GM19240 (cell line): Measurements from ENCODE around the gene FARP1.
A peak's percentile ranks its signal among the peaks of the same experiment; 100 is the strongest.

Experiments used
- DNase-seq: peaks from one replicate; pipeline ENCODE4 v3.0.0; 2011; ENCODE audit warnings: low spot score; ENCODE audit not compliant: insufficient read length

Gene FARP1

DNA sequence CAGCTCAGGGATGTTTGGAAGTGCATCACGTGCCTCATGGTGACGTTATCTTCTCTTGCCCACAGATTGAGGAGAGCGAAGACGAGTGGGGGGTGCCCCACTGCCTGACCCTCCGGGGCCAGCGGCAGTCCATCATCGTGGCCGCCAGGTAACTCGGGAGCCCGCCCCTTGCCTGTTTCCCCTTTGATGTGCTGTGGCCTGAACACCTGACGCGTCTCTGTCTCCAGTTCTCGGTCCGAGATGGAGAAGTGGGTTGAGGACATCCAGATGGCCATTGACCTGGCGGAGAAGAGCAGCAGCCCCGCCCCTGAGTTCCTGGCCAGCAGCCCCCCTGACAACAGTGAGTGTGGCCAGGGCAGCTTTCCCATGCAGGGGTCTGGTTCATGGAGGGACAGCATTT, 297.0 kb downstream of the FARP1 start:
- DNase-seq, result no peak

DNA sequence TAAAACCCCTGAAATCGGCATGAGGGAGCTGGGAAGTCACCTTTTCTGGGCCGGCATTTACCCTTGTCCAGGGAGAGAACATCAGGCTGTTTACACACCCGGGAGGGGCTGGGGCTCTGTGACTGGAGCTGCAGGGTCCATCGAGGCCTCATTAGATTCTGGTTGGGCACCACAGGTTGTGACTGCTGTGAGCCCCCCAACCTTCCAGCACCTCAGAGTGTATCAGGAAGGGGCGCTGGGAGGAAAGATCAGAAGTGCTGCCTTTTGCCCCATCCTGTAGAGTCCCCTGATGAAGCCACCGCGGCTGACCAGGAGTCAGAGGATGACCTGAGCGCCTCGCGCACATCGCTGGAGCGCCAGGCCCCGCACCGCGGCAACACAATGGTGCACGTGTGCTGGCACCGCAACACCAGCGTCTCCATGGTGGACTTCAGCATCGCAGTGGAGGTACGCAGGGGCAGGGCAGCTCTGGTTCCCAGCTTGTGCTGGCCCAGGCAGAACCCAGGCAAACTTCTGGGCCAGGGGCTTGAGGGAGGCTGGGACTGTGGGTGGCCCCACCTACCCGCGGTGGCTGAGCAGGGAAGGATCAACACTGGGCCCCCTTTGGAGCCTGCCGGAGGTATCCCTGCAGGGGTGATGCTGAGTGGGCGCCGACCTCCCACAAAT, 297.6 kb downstream of the FARP1 start:
- no peak for DNase-seq

DNA sequence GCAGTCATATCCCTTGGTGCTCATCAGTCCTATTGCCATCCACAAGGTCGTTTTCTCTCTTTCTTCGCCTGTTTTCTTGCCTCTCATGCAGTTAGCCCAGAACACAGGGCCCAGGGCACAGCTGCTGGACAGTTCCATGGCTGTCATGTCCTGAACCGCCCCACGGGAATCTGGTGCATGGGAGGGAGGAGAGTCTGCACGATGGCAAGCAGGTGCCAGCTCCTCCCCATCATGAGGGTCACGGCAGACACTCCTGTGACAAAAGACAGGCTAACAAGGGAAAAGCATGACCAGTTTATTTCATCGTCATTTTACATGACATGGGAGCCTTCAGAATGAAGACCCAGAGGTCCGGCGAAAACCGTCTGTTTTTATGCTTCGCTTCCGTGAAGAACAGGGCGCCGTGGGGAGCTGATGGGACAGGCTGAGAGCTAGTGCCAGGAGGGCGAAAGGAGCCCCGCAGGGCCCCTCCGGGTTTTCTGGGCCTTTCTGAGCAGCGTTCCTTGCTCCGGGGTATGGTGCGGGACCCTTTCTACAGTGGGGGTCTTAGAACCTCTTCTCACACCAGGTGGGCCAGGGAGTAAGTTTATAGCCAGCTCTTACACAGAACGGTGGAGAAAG, 298.3 kb downstream of the FARP1 start:
- no peak for DNase-seq

DNA sequence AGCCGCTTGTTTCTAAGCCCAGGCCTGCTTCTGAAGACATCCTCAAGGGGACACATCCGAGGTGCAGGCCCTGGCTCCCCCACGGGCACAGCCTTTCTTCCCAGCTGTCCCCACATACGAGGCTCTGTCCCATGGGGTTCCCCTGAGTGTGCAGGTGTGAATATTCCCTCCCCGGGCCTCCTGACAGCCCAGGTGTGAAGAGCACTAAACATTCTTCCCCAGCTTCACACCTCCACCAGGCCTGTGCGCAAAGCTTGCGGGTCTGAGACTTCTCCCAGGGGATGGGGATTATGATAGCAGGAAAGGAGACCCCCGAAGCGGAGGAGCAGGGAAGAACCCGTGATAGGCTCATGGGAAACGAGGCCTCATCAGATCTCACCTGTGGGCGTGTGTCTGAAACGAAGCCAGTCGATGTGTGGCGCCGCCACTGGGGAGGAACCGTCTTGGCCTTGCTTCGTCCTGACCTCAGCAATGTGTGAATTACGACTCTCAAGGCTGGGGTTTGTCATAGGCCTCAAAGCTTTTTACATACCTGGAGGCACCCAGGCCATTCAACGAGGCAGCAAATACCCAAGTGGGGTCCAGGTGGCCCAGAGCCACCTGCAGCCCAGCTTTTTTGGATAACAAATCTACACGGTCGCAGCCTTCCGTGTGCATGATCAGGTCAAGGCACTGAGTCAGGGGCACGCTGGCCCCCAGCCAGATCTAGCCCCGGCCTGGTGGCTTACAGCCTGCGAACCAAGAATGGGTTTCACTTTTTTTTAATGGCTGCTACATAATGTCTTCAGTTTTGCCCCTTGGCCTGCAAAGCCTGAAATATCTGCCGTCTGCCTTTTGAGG, 299.7 kb downstream of the FARP1 start:
- no peak for DNase-seq

DNA sequence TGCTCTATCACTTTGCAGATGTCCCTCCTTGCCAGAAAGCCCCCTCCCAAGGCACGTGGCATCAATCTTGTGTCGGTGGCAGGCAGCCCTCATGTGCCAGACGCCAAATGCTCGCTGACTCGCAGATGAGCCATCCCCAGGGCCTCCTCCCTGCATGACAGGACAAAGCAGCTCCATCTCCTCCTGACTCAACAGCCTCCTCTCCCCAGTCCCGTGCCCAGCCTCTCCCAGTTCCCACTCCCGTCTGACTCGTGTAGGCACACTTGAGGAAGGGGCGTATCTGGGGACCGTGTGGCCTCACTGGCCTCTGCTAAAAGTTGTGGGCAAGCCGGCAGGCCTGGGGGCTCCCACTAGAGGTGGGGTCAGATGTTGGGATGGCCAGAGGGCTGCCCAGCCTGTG, 300.4 kb downstream of the FARP1 start:
- no peak for DNase-seq

DNA sequence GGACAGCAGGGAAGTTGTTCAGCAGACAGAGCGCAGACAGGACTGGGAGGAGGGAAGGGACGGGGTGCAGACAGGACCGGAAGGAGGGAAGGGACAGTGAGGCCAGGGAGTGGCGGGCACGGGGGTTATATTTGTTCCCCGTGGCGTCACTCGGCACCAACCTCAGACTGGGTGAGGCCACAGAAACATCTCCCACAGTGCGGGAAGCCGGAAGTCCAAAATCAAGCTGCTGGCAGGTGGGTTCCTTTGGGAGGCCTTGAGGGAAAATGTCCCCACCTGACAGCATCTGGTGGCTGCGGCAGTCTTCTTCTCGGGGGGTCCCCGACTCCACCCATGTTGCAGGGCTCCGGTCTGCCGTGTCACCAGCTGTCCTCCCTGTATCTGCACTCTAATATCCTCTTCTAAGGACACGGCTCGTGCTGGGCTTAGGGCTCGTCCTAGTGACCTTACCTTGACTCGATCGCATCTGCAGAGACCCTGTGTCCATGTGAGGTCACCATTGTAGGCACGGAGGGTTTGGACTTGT, 301.0 kb downstream of the FARP1 start:
- DNase-seq, result no peak

DNA sequence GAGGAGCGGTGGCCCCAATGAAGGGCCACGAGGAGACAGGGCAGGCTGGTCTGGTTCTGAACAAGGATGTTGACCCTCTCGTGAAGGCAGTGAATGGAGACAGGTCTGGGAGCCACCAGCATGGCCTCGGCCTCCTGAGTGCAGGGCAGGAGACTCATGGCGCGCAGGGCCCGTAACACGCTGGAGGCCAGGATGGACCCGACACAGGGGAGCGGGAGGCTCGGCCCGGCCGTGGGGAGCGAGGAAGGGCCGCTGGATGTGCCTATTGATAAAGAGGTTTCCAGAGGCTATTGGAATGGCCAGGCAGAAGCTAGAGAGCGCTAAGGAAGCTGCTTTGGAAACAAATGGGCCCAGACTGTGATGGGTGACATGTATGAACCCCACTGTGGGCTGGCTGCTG, 301.5 kb downstream of the FARP1 start:
- DNase-seq, result no peak

DNA sequence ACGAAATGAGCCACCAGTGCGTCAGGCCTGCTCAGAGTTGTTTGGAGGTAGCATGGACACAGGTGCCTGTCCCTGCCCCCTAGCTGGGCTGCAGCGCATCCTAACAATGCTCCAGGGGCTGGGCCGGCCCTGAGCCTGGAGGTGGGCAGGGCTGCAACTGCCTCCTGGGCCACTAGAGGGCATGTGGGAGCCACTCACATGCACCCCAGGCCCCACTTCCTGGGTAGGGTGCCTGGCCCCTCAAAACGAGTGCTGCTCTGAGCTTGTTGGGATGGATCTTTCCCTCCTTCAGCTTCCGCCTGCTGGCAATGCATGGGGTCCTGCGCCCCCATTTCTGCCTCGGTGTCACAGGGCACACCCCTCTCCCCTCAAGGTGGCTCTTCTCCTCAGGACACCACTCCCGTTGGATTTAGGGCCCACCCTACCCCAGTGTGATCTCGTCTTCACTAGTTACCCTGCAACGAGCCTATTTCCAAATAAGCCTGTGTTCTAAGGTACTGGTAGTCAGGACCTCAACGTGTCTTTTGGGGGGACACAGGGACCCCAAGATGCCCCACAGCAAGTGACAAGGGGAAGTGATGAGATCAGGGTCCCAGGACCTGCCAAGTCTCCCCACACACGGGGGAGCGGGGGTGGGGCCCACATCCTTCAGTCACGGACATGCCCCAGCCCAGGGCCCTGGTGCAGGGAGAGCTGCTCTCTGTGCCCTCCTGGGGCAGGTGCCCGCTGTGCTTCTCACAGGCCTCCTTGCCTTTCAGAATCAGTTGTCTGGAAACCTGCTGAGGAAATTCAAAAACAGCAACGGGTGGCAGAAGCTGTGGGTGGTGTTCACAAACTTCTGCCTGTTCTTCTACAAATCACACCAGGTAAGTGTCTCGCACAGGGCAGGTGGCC, 302.7 kb downstream of the FARP1 start:
- peak; percentile 86 for DNase-seq

DNA sequence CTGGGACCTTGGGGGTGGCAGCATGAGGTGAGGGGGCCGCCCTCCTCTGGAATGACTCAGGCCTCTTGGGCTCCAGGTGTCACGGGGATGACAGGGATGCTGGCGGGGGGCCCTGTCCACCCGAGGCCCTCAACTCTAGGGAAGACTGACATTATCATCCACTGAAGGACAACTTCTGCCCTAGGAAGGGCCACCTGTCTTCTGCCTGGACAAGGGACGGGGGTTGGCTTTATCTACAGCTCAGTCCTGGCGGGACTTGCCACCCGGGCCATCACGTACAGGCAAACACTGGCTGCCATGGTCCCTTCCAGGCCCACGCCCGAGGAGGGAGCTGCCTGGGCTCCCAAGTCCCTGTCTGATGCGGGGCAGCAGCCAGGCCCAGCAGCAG, 303.3 kb downstream of the FARP1 start:
- DNase-seq, result no peak

DNA sequence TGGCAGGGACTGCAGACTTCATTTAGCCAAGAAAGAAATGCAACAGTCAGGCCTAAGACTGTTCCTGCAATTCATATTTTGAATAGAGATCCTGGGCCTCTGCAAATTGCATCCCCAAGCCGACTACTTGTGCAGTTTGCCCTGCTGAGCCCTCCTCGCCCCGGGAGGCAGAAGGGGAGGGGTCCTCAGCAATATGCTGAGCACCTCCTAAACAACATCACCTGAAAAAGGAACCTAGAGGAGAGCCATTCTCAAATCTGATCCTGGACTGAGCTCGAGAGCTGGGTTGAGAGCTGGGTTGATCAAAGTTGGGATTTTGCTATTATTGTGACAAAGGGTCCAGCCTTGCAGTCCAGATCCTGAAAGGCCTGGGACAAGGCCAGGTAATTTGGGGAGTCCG, 304.2 kb downstream of the FARP1 start:
- DNase-seq, result no peak

DNA sequence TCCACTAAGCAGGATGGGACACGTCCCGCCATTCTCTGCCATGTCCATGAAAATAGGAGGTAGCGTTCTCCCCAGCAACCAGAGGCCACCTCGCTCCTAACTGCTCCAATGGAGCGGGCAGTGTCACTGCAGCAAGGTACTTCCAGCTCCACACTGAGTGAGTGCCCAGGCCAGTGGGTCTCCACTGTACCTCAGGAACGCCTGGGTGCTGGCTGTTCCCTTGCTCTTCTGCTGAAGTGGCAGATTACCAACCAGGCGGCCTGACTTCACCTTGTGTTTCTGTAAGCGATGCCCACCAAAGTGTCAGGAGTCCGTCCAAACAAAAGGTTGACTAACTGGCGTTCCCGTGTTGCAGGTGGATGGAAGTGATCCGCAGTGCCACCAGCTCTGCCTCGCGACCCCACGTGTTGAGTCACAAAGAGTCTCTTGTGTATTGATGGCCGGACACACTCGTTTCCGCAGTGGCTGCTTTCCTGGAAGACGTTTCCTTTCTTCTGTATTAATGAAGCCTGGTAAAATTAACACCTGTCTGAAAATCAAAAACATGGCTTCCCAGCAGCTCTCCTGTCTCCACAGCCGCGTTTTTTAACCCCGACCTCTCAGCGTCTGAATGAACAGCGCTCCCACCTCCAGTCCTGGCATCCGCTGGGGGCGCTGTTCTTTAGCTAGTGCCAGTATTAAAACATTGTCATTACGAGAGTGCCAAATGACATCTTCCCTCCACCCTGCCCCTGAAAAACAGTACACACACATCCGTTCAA, 305.2 kb downstream of the FARP1 start:
- DNase-seq, result no peak

DNA sequence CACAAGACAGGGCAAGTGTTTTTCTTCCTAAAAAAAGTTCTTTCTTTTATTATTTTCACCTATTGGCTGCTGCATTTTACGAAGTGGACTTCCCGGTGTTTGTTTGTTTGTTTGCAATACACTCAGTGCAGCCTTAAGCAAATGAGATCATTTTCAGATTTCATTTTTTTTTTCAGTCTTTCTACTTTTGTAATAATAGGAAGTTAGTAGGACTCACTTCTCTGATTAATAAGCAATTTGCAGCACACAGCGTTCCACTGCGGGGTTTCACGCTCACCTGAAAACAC, 305.7 kb downstream of the FARP1 start:
- DNase-seq, result no peak

DNA sequence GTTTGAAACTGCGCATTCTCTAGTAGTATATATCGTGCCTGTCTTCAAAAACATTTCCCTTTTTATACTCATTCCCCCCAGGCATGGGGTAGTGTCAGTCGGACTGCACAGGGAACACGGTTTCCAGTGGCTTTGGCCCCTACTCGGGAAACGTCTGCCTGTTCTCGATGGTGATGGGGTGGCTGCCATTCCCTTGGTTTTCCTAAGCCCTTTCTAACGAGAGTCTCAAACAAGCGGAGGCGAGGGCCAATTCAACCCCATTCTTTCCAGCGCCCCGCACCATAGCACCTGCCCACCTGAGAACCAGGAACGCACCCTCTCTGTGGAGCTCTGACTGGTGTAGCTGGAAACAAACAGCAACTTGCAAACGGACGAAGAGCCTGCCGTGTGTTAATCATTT, 306.4 kb downstream of the FARP1 start:
- DNase-seq, result no peak

DNA sequence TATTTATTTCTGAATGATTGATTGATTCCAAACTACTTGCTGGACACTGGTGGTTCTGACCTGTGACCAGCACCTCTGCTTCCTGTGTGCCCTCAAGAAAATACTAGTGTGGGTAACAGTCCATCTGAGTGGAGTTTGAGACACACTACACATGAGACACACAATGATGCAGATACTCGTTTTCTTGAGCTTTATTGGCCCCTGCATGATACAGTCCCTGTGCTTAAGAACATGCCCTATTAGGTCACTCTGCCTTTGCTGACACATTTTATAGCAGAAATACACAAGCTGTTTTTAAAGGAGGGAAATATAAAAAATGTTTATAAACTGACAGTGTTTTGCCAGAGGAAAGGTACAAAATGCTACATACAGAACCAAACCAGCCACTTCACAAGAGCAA, 307.1 kb downstream of the FARP1 start:
- no peak for DNase-seq

DNA sequence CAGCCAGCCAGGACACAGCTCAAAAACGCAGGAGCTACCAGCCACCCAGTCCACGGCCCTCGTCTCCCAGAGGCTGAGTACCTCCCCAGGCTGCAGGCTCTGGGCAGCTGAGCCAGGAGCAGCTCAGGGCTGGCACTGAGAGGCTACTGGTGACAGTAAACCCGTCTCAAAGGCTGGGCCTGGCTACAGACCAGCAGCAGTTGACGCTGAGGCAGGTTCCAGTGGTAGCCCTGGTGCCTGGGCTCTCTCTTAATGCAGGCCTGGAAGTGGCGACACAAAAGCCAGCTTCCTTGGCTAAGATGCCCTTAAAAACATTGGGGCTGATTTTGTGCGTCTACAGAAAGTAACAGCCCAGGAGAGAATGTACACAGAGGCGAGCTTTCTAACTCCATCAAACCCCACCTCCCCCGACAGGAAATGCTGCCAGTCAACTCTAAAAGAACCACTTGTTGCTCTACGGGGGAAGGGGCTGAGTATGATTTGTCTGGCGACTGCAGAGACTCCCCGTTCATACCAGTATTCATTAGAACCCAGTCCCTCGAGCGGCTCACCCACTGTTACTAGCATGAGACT, 307.7 kb downstream of the FARP1 start:
- no peak for DNase-seq

DNA sequence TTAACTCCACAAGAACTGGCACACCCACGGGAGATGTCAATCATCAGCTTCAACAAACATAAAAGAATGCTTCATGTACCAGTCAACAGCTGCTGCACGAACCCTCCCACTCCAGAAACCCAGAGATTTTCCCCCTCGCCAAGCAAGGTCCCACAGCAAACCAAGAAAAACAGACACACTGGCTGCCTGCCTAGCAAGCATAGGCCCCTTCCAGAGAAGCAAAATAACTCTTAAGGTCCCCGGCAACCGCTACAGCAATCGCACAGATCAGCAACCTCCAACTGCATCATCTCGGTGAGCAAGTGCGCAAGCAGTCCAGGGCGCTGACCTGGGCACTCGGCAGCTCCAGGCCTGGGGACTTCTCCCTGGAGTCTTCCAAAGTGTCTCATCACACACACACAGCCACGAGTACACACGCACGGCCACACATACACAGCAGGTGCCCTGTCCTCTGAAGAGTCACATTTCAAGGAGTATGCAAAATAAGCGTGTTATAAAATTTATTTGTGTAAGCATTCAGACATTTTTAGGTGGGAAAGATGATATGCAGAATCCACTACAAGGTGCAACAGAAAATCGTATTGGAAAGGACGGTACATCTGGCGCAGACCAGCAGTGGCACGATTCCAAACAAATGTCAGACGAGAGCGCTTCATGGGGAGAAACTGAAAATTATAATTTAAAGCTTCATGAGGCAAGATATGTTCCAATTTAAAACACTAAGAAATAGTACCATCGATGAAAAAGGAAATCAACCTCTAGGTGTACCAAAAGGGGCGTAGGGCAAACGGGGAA, 309.0 kb downstream of the FARP1 start:
- DNase-seq, result no peak

DNA sequence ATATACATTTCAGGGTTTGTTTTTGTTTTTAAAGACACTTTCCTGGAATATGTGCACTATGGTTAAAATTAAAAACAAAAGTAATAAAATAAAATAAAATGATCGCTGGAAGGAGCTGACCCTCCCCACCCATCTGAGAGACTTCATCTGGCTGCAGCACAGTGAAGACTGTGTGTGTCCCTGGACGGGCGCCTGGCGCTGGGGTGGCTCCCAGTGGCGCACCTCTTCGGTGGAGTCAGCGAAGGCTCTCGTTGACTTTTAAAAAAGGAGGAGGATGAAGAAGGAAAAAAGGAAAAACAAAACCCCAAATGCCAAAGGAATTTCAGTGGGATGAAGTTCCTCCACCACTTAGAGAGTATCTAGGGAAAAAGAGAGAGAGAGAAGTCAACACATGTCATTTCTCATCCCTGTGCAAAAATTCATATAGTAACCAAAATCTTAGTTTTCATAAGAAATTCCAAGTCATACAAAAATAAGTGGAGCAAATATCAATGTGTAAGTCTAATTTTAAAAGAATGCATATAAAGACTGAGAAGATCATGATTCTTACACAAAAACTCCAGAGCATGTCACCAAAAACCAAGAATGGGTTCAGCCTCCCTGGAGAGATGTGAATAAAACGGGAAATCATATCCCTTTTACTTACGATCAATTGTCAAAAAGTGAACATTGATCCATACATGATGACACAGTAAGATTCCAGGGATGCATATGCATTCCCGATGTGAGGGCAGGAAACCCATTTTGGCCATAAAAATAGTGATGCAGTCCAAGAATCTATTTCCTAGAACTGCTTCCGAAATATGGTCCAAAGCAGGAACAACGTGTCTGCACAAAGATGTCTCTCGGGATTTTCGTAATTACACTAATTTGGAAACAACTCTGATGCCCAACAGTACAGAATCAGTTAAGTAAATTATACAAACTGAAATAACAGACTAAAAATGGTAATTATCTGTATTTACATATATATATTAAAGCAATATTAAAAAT, 310.3 kb downstream of the FARP1 start:
- DNase-seq, result no peak

DNA sequence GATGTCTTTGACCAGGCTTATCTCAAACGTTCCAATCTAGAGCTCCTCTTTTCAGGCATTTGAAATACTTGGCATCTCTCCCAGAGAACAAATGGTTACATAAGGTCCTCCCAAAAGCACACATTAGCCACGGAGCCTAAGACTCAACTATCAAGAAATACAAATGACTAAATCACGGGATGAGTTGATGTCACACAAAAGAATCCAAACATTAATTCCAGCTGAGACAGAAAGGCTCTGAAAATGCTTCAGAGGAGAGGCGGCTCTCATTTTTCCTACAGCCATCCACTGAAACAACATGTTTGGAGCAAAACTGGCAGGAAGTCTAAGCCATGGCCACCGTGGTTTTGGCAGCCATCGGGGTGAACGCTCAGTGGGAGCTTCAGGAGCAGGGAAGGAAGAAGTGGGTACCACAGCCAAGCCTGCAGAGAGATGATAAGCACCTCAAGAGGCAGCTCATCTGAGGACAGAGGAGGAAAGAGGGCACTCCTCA, 311.5 kb downstream of the FARP1 start:
- no peak for DNase-seq
